Melanocyte of skin (primary cell): ENCODE data around the gene OR52E1. TPM values are rescaled to one million over a fixed set of nuclear protein-coding genes. Genes with fewer than 3 reads are reported as not detected.

Source experiments
- total RNA-seq, 2 donors: library from RNA; depleted of rRNA; stranded (reverse); fragments of >200 nt; gene quantifications; 2 replicates each; pipeline ENCODE4 v1.2.3, GENCODE V29; 2012

Gene OR52E1
- total RNA-seq: not detected

DNA sequence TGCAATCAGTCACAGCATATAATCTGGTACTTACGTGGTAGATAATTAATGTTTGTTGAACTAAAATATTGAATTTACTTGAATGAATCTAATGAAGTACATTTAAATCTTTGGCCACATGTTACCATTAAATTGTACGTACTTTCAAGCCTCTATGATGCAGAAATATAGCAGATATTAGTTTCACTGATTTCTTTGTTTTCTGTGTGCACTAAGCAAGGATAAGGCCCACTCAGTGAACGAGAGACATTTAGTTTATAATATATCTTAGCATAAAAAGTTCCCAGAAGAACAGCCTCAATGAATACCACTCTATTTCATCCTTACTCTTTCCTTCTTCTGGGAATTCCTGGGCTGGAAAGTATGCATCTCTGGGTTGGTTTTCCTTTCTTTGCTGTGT is at the start of gene OR52E1:
TSS of gene OR52E1 (plus strand) at position 301 of the 400 bp plus-strand sequence.

DNA sequence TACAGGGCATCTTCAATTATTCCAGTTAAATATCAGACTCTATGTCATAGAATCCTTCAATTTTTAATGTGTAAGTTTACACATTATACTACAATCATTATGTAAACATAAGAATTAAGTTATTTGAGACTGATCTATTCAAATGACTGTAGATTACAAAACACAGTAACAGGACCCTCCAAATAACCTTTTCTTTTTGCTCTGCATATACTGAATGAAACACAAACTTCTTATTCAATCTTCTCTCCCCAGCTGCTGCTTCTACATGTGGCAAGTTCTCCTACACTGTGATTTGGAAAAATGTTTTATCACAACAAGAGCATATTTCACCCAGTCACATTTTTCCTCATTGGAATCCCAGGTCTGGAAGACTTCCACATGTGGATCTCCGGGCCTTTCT is 23.1 kb upstream of the OR52E1 start, which contains the start of gene OR52J3:
TSS of gene OR52J3 (plus strand) at position 301 of the 400 bp plus-strand sequence. CDS start at position 301, 0 bp downstream.

DNA sequence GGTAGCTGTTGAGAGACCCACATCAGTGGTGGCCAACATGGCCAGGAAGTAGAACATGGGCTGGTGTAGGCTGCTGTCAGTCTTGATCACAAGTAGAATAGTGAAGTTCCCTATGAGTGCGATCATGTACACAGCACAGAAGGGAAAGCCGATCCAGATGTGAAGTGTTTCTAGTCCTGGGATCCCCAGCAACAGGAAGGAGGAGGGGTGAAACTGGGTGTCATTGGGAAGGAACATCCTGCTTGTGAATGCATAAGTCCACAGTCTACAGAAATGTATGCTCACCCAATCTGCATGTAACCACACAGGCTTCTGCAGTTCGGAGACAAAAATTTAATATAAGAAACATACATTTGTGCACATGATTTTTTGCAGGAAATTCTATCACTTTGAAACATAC is 10.0 kb upstream of the OR52E1 start, which contains the start of gene OR52E2:
TSS of gene OR52E2 (minus strand) at position 237 of the 400 bp plus-strand sequence. CDS start at position 237, 0 bp downstream.

Other genes starting within 250 kb of the OR52E1 start
- gene OR51F2, start 248.3 kb upstream of the OR52E1 start, total RNA-seq: not detected
- gene OR51S1, start 220.4 kb upstream of the OR52E1 start, total RNA-seq: not detected
- not detected for gene OR51T1, start 187.7 kb upstream of the OR52E1 start, total RNA-seq
- gene OR51A7, start 165.8 kb upstream of the OR52E1 start, total RNA-seq: not detected
- gene OR51G2, start 150.2 kb upstream of the OR52E1 start, total RNA-seq: not detected
- gene OR51G1, start 145.2 kb upstream of the OR52E1 start, total RNA-seq: not detected
- gene OR51A4, start 122.0 kb upstream of the OR52E1 start, total RNA-seq: not detected
- not detected for gene OR51A2, start 113.9 kb upstream of the OR52E1 start, total RNA-seq
- gene OR51L1, start 74.7 kb upstream of the OR52E1 start, total RNA-seq: not detected
- not detected for gene OR52J3, start 23.0 kb upstream of the OR52E1 start, total RNA-seq
- gene OR52E2, start 9.9 kb upstream of the OR52E1 start, total RNA-seq: not detected
- not detected for gene OR52A5, start 68.8 kb downstream of the OR52E1 start, total RNA-seq
- gene OR52A1, start 85.2 kb downstream of the OR52E1 start, total RNA-seq: not detected
- gene OR51V1, start 131.1 kb downstream of the OR52E1 start, total RNA-seq: not detected
- not detected for gene HBB, start 157.5 kb downstream of the OR52E1 start, total RNA-seq
- not detected for gene HBD, start 164.9 kb downstream of the OR52E1 start, total RNA-seq
- not detected for gene HBG1, start 180.3 kb downstream of the OR52E1 start, total RNA-seq
- not detected for gene HBG2, start 185.2 kb downstream of the OR52E1 start, total RNA-seq
- not detected for gene HBE1, start 200.4 kb downstream of the OR52E1 start, total RNA-seq
- not detected for gene OR51B4, start 232.4 kb downstream of the OR52E1 start, total RNA-seq